Measurements from ENCODE around the gene ZNF618. TPM values are rescaled to one million over a fixed set of nuclear protein-coding genes. Genes with fewer than 3 reads are reported as not detected.

Gene ZNF618
- total RNA-seq, 2 donors from 2014 or later = 0.04 TPM; not detected in 1

DNA sequence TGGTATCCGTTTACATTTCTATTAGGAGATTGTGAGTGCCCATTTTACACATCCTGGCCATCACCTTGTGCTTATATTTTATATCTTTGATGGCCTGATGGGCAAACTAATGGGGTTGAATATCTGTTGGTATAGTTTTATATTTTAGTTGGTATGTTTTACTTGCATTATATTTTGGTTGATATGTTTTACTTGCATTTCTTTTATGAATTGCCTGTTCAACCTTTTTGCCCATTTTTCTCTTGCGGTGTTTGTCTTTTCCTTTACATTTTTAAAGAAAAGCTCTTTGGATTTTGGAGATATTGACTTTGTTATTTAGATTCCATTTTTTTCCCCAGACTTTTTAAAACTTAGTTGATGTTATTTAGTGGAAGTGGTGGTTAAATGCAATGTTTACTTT is 14.6 kb downstream of the ZNF618 start:
- H3K27ac Mint-ChIP-seq = no peak overlapping the region
- no peaks in the 10 kb centered on the region for H3K4me1 Mint-ChIP-seq
- H3K27me3 Mint-ChIP-seq = peaks cover 4% of the 10 kb centered on the region
- no peak overlapping the region for H3K4me3 Mint-ChIP-seq
- no peak for ATAC-seq (replicated peaks)
- H3K9me3 Mint-ChIP-seq = peaks cover 3% of the 10 kb centered on the region
- no peaks in the 10 kb centered on the region for H3K36me3 Mint-ChIP-seq (ENCODE audit: low read depth)

DNA sequence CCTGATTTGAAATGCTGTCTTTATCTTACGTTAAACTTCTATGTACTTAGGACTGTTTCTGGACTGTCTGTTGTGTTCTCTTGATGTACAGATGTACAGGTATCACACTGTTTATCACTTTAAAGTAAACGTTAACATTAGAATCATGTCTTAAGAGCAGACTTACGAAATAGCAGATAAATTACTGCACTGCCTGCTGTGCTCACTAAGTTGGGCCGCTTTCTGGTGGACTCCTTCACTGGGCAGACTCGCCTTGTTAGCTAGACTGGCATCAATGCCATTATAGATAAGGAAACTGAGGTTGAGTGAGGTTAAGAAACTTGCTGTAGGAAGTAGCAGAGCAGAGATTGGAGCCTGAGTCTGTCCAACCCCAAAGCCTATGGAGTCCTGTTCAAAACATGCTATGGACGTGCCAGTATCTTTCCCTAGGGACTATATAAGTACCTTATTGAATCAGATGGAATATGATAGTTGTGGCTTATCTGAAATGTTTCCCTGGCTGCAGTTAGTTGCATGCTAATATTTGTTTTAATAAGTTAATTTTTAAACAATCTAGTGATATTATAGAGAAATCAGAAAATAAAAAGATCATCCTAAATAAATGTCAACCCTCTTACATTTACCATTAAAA is 16.9 kb downstream of the ZNF618 start:
- Mint-ChIP-seq H3K4me3 (no peak overlapping the region), H3K4me1 (no peaks in the 10 kb centered on the region), H3K27ac (no peak overlapping the region), H3K27me3 (peaks cover 5% of the 10 kb centered on the region), H3K36me3 (ENCODE audit: low read depth) (no peaks in the 10 kb centered on the region), H3K9me3 (peaks cover 3% of the 10 kb centered on the region)
- ATAC-seq (replicated peaks) = no peak

DNA sequence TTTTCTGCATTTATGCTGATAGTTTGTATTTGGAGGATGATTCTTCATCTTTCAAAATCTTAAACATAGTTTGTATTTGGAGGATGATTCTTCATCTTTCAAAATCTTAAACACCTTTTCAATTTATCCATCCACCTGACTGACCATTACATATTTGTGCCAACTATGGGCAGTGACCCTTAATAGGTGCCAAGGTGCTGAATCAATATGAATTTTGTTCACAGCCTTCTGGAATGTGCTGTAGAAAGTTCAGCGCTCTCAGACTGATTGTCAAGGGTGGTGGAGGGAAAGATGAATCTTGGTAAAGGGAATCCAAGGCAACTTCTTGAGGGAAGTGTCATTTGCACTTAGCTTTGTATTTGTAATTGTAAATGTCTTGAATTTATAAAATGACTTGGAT is 18.1 kb downstream of the ZNF618 start:
- ATAC-seq (replicated peaks) = no peak
- Mint-ChIP-seq H3K9me3 (peaks cover 3% of the 10 kb centered on the region), H3K36me3 (ENCODE audit: low read depth) (no peaks in the 10 kb centered on the region), H3K4me1 (no peaks in the 10 kb centered on the region), H3K27me3 (peaks cover 12% of the 10 kb centered on the region), H3K27ac (no peak overlapping the region), H3K4me3 (no peak overlapping the region)

DNA sequence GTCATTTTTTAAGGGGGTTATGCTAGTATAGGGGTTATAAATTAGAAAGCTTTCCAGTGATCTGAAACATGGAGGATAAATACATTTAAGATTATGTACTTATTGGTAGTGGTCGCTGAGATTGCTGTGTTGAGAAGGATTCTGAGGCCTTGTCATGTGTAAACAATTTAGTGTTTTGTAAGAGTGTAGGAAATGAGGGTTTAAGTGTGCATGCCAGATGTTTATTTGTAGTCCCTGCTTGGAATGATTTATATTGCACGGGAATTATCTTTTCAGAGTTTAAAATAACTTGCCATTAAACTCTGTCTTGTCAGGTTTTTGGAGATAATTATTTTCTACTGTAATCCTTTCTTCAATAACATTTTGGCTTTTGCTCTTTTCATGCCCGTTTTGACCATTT is 19.4 kb downstream of the ZNF618 start:
- Mint-ChIP-seq H3K27ac (no peak overlapping the region), H3K27me3 (peaks cover 14% of the 10 kb centered on the region)

DNA sequence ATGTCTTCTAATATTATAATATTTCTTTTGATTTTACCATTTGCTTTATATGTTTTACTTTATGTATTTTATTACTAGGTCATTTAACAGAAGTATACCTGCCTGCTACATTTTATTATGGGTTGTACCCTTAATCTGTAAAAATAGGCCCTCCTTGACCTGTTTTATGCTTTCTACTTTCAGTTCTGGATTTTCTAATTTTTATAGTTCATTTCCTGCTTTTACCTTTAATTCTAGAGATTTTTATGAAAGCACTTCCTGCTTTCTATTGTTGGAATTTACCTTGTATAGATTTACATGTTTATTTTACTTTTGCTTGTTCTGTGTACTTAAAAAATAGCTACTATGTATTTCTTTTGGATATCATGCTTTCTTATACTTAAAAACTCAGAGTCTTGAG is 20.6 kb downstream of the ZNF618 start:
- no peaks in the 10 kb centered on the region for H3K36me3 Mint-ChIP-seq (ENCODE audit: low read depth)
- ATAC-seq (replicated peaks) = no peak
- no peak overlapping the region for H3K27ac Mint-ChIP-seq
- H3K27me3 Mint-ChIP-seq = peaks cover 14% of the 10 kb centered on the region
- no peaks in the 10 kb centered on the region for H3K4me1 Mint-ChIP-seq
- no peak overlapping the region for H3K4me3 Mint-ChIP-seq
- no peaks in the 10 kb centered on the region for H3K9me3 Mint-ChIP-seq

More for the DNA sequence above, 19.4 kb downstream of the ZNF618 start:
- no peaks in the 10 kb centered on the region for H3K4me1 Mint-ChIP-seq
- no peak overlapping the region for H3K4me3 Mint-ChIP-seq
- ATAC-seq (replicated peaks) = no peak
- H3K36me3 Mint-ChIP-seq (ENCODE audit: low read depth) = no peaks in the 10 kb centered on the region
- H3K9me3 Mint-ChIP-seq = no peaks in the 10 kb centered on the region

DNA sequence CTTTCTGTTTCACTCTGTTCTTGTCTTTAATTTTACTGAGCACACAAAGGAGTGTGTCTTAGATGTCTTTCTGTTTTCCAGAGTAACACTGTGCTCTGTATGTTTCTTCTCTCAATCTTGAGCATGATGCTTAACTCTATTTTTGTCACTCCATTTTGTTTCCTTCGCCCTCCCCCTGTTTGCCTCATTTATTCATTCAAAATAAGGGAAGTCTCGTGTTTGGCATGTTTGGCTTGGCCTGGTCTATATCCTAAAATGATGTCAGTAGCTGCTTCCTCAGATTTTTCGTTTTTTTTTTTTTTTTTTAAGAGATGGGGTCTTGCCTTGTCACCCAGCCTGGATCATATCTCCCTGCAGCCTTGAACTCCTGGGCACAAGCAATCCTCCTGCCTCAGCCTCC is 22.0 kb downstream of the ZNF618 start:
- Mint-ChIP-seq H3K36me3 (ENCODE audit: low read depth) (no peaks in the 10 kb centered on the region), H3K9me3 (no peaks in the 10 kb centered on the region), H3K27me3 (peaks cover 14% of the 10 kb centered on the region), H3K4me3 (no peak overlapping the region), H3K4me1 (no peaks in the 10 kb centered on the region), H3K27ac (no peak overlapping the region)
- ATAC-seq (replicated peaks) = no peak

DNA sequence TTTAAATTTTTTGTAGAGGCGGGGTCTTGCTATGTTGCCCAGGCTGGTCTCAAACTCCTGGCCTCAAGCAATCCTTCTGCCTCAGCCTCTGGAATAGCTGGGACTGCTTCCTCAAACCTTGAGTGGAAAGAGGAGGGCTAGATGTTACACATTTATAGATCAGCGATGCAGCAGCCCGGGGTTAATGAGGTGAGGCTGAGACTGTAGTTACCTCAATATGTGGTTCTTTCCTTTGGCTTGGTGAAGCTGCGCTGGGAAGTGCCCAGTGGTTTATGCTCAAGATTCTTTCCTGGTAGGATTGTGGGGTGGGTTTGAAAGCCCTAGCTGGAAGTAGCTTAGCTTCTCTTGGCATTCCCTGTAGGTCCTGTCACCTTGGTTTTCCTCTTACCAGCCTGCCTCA is 22.5 kb downstream of the ZNF618 start:
- Mint-ChIP-seq H3K9me3 (peaks cover under 1% of the 10 kb centered on the region), H3K27me3 (peaks cover 14% of the 10 kb centered on the region), H3K4me1 (no peaks in the 10 kb centered on the region), H3K4me3 (no peak overlapping the region), H3K27ac (no peak overlapping the region), H3K36me3 (ENCODE audit: low read depth) (no peaks in the 10 kb centered on the region)
- no peak for ATAC-seq (replicated peaks)

DNA sequence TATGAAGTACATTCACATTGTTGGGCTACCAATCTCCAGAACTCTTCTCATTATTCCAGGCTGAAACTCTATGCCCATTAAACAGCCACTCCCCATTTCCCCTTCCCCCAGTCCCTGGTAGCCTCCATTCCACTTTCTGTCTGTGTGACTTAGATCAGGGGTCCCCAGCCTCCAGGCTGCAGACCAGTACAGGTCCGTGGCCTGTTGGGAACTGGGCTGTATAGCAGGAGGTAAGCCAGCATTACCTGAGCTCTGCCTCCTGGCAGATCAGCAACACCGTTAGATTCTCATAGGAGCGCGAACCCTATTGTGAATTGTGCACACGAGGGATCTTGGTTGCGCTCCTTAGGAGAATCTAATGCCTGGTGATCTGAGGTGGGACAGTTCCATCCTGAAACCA is 23.1 kb downstream of the ZNF618 start:
- peaks cover 18% of the 10 kb centered on the region for H3K27me3 Mint-ChIP-seq
- H3K9me3 Mint-ChIP-seq = peaks cover 6% of the 10 kb centered on the region
- no peak overlapping the region for H3K4me3 Mint-ChIP-seq
- no peak for ATAC-seq (replicated peaks)
- no peak overlapping the region for H3K27ac Mint-ChIP-seq
- H3K4me1 Mint-ChIP-seq = no peaks in the 10 kb centered on the region
- no peaks in the 10 kb centered on the region for H3K36me3 Mint-ChIP-seq (ENCODE audit: low read depth)

DNA sequence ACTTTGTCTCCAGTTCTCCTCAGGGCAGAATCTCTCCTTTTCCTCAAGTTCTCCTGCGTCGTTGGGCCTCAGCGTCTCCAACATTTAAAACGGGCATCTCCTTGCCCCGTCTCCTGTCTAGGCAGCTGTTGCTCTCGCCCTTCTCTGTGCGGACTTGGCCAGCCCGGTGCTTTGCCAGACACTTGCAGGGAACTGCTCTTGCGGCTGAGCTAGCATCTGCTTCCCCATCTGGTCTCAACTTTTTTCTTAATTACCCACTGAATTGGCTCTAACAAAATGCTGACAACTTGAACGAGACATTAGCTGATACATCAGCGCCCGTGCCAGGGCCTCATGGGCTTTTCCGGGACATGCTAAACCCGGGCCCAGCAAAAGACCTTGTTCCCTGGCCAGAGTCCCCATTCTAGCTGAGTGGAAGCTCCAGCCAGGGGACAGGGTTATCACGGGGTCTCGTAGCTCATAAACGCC is 25.1 kb downstream of the ZNF618 start:
- no peak for ATAC-seq (replicated peaks)
- no peaks in the 10 kb centered on the region for H3K4me1 Mint-ChIP-seq
- peaks cover 20% of the 10 kb centered on the region for H3K27me3 Mint-ChIP-seq
- no peak overlapping the region for H3K4me3 Mint-ChIP-seq
- no peaks in the 10 kb centered on the region for H3K36me3 Mint-ChIP-seq (ENCODE audit: low read depth)
- H3K27ac Mint-ChIP-seq = no peak overlapping the region
- H3K9me3 Mint-ChIP-seq = peaks cover 7% of the 10 kb centered on the region

DNA sequence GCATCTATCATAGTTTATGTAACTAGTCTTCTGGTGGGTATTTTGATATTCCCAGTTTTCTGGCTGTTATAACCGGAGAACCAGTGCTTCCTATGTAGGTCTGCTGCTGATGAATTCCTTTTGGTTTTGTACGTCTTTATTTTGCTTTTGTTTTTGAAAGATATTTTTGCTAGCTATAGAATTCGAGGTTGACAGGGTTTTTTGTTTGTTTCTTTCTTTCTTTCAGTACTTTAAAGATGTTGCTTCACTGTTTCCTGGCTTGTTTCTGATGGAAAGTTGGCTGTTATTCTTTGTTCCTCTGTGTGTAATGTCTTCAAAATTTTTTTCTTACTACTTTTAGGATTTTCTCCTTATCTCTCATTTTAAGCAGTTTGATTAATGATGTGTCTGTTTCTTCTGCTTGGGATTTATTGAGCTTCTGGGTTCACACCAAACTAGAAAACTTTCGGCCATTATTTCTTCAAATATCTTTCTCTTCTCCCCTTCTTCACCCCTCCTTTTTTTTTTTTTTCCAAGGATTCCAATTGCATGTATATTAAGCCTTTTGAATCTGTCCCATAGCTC is 27.5 kb downstream of the ZNF618 start:
- H3K27me3 Mint-ChIP-seq = peaks cover 20% of the 10 kb centered on the region
- no peaks in the 10 kb centered on the region for H3K4me1 Mint-ChIP-seq
- H3K36me3 Mint-ChIP-seq (ENCODE audit: low read depth) = no peaks in the 10 kb centered on the region
- H3K27ac Mint-ChIP-seq = no peak overlapping the region
- H3K4me3 Mint-ChIP-seq = no peak overlapping the region
- no peak for ATAC-seq (replicated peaks)
- H3K9me3 Mint-ChIP-seq = peaks cover 7% of the 10 kb centered on the region

DNA sequence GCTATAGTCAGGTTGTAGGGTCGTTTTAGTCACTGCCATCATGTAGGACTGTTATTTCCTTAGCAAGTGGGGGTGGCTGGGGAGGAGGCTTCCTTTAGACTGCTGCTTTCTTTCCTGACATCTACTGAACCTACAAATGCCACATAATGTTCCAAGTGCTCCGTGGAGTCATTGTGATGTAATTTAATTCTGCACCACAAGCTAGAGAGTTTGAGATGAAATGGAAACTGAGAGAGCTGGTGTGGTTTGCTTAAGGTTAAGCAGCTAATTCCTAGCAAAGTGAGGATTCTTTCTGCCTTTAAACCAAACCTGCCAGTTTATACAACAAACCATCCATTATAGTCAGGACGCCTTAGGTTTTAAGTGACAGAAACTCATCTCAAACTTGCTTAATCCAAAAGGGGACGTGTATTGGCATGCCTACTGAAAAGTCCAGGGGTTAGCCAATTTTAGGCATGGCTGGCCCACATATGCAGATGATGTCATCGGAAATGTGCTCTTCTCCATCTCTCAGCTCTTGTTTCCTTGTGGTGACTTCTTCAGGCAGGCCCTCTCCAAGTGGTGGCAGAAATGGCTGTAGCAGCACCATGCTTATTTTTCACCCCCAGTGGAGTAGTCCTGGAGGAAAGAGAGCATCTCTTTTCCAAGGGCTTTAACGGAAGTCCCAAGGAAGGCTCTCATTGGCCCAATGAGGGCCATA is 30.5 kb downstream of the ZNF618 start:
- H3K4me3 Mint-ChIP-seq = no peak overlapping the region

DNA sequence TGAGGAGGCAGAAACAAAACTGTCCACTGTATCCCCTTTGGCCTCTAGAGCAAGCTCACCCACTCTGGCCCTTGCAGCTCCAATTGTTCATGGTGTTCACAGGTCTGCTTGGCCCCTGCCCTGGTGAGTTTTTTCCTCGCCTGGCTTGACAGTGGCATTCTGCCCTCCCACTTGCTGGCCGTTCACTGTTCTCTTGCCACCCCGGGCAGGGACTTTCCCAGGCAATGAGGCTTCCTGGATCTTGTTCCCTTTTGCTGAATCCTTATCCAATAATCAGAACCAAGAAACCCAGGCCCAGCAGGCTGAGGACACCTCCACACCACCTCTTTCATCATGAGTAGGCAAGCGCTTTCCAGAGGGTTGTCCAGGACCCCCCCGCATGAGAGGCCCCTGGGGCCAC is 31.2 kb downstream of the ZNF618 start:
- no peak overlapping the region for H3K4me3 Mint-ChIP-seq
- peaks cover 21% of the 10 kb centered on the region for H3K27me3 Mint-ChIP-seq
- peaks cover 7% of the 10 kb centered on the region for H3K9me3 Mint-ChIP-seq
- no peaks in the 10 kb centered on the region for H3K4me1 Mint-ChIP-seq
- H3K36me3 Mint-ChIP-seq (ENCODE audit: low read depth) = no peaks in the 10 kb centered on the region
- no peak overlapping the region for H3K27ac Mint-ChIP-seq
- no peak for ATAC-seq (replicated peaks)

More for the DNA sequence above, 30.5 kb downstream of the ZNF618 start:
- Mint-ChIP-seq H3K4me1 (no peaks in the 10 kb centered on the region), H3K27me3 (peaks cover 21% of the 10 kb centered on the region), H3K27ac (no peak overlapping the region), H3K36me3 (ENCODE audit: low read depth) (no peaks in the 10 kb centered on the region), H3K9me3 (peaks cover 7% of the 10 kb centered on the region)
- no peak for ATAC-seq (replicated peaks)

DNA sequence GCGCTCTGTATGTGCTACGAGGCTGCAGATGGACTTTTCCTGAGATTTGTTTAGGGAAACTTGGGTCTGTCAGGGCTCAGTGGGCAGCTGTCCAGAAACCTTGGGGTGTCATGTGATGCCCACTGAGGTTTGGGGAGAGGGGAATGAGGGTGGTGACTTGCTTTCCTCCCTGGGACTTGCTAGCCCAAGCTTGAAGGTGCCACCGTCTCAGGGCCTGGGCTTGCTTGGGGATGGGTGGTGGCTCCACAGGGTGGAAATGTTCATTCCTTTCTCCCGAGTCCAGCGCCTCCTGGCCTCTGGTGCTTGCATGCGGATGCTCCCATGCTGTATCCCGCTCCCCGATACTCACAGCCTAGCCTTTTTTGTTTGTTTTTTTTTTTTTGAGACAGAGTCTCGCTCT is 33.3 kb downstream of the ZNF618 start:
- Mint-ChIP-seq H3K4me1 (no peaks in the 10 kb centered on the region), H3K36me3 (ENCODE audit: low read depth) (no peaks in the 10 kb centered on the region), H3K9me3 (no peaks in the 10 kb centered on the region)

DNA sequence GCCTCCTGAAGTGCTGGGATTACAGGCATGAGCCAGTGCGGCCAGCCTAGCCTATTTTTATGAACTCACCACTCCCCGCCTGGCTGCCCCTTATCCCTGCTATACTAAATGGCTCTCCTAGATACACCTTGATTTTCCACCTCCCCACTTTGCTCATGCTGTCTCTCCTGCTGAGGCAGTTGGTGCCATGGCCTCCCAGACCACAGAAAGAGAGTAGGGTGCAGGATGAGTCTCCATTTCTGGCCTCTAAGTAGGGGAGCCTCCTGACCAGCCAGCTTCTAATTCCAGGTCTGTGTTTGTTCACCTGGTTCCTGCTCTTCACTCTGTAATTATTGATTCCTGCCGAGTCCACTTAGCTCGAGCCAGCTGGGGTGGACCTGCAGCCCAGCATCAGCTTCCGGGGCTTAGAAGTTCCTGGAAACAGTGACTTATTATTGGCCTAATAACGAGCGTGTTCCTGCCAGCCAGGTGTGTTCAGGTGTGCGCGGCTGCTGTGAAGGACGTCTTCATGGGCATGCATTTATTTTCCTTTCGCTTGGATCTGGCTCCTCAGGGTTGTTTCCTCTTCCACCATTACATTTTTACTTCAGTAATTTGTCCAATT is 34.0 kb downstream of the ZNF618 start:
- no peak for ATAC-seq (replicated peaks)
- Mint-ChIP-seq H3K9me3 (no peaks in the 10 kb centered on the region), H3K27ac (no peak overlapping the region)

More for the DNA sequence above, 33.3 kb downstream of the ZNF618 start:
- ATAC-seq (replicated peaks) = no peak
- no peak overlapping the region for H3K4me3 Mint-ChIP-seq
- H3K27ac Mint-ChIP-seq = no peak overlapping the region
- peaks cover 16% of the 10 kb centered on the region for H3K27me3 Mint-ChIP-seq

More for the DNA sequence above, 34.0 kb downstream of the ZNF618 start:
- no peaks in the 10 kb centered on the region for H3K4me1 Mint-ChIP-seq
- no peaks in the 10 kb centered on the region for H3K36me3 Mint-ChIP-seq (ENCODE audit: low read depth)
- no peak overlapping the region for H3K4me3 Mint-ChIP-seq
- peaks cover 16% of the 10 kb centered on the region for H3K27me3 Mint-ChIP-seq
